Mucosa of stomach (tissue), 1 donor: ENCODE data around the gene GPR39.

Source experiments
- H3K27me3 ChIP-seq: one replicate; pipeline ENCODE4 v1.7.0; 2013; ENCODE audit warnings: mild to moderate bottlenecking, low read length; ENCODE audit not compliant: control insufficient read depth, insufficient read depth
- H3K36me3 ChIP-seq: one replicate; pipeline ENCODE4 v1.7.0; 2013; ENCODE audit warnings: low read length; ENCODE audit not compliant: control insufficient read depth, insufficient read depth
- H3K4me1 ChIP-seq: one replicate; pipeline ENCODE4 v1.7.0; 2013; ENCODE audit warnings: mild to moderate bottlenecking, low read length; ENCODE audit not compliant: control insufficient read depth, insufficient read depth
- H3K4me3 ChIP-seq: one replicate; pipeline ENCODE4 v1.7.0; 2013; ENCODE audit warnings: low read length
- H3K9ac ChIP-seq: one replicate; pipeline ENCODE4 v1.7.0; 2013; ENCODE audit warnings: mild to moderate bottlenecking, low read length, moderate library complexity
- H3K9me3 ChIP-seq: one replicate; pipeline ENCODE4 v1.7.0; 2013; ENCODE audit warnings: mild to moderate bottlenecking, low read length, moderate library complexity; ENCODE audit not compliant: control insufficient read depth
- donor health status: Pancreatic carcinoma.

GPR39 gene

DNA sequence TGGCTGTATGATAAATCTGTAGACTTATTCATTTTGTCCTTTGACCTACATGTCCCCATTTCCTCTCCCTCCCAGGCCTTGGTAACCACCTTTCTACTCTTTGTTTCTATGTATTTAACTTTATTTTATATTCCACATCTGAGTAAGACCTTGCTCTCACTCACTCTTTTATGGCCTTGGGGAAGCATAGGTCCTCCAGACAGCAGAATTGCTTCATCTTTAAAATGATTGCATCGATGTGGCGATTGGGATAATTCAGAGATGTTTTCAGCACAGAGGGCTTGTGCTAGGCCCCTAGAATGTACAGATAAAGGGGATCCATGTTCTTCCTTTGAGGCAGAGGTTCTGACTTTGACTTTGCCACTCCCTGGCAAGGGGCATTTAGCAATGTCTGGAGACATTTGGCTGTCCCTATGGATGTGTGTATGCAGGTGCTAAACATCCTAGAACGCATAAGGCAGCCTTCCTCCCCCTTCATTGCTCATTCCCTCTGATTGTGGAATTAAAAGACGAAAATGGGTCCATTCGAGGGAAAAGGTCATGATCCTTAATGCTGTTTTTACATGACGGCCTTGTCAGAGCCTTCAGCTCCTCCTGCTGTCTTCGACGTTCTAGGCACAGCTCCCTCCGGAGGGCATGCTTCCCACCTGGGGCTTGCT, 1.2 kb upstream of the GPR39 start:
- no peaks in the 10 kb centered on the region for H3K27me3 ChIP-seq
- H3K4me1 ChIP-seq, result peaks cover 34% of the 10 kb centered on the region
- no peaks in the 10 kb centered on the region for H3K36me3 ChIP-seq
- H3K9ac ChIP-seq, result peak overlapping the region; percentile 58
- no peaks in the 10 kb centered on the region for H3K9me3 ChIP-seq
- peak overlapping the region; percentile 10 for H3K4me3 ChIP-seq

DNA sequence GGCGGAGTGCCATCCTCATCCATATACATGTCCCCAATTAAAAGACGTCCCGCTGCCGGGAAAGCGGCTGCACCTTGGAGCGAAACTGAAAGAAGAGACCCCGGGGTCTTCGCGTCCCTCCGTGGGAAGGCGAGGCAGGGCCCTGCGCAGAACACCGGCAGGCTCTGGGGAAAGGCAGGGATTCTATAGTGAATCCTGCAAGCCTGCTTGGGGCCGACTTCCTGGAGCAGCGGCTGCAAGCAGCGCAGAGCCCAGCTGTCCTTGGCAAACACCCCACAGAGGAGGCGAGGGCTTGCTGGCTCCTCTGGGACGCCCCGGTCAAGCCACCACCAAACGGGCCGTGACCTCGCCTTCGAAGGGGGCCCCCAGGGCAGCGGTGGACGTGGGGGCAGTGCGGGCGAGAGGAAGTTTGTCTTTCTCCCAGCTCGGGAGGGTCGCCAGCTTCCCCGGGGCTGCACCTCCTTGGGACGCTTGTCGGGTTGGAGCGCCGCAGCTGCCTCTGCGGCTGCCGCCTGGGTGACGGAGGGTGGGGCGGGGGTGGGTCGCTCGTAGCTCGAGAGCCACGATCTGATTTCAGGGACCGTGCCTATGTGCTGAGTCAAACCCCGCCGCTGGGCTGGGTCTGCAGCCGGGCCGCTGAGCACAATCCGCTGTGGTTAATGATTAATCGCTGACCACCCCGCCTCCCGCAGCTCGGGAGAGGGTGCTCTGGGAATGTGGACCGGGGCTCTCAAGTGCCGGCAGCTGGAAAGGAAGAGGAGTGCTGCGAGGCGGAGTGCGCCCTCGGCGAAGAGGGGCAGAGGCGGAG, 486 bp upstream of the GPR39 start:
- Histone ChIP-seq H3K9ac (peak overlapping the region; percentile 58), H3K27me3 (no peaks in the 10 kb centered on the region), H3K9me3 (no peaks in the 10 kb centered on the region), H3K36me3 (no peaks in the 10 kb centered on the region), H3K4me3 (peak overlapping the region; percentile 33), H3K4me1 (peaks cover 37% of the 10 kb centered on the region)

DNA sequence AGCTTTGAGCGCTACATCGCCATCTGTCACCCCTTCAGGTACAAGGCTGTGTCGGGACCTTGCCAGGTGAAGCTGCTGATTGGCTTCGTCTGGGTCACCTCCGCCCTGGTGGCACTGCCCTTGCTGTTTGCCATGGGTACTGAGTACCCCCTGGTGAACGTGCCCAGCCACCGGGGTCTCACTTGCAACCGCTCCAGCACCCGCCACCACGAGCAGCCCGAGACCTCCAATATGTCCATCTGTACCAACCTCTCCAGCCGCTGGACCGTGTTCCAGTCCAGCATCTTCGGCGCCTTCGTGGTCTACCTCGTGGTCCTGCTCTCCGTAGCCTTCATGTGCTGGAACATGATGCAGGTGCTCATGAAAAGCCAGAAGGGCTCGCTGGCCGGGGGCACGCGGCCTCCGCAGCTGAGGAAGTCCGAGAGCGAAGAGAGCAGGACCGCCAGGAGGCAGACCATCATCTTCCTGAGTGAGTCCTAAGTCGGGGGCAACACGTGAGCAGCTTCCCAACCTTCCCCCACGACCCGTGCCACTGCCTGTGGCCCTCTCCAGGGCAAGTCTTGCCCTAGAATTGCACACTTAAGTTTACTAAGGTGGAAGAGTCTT, 928 bp downstream of the GPR39 start:
- no peaks in the 10 kb centered on the region for H3K36me3 ChIP-seq
- no peaks in the 10 kb centered on the region for H3K27me3 ChIP-seq
- peak overlapping the region; percentile 9 for H3K9ac ChIP-seq
- H3K4me3 ChIP-seq, result peak overlapping the region; percentile 33
- no peaks in the 10 kb centered on the region for H3K9me3 ChIP-seq
- peaks cover 41% of the 10 kb centered on the region for H3K4me1 ChIP-seq

DNA sequence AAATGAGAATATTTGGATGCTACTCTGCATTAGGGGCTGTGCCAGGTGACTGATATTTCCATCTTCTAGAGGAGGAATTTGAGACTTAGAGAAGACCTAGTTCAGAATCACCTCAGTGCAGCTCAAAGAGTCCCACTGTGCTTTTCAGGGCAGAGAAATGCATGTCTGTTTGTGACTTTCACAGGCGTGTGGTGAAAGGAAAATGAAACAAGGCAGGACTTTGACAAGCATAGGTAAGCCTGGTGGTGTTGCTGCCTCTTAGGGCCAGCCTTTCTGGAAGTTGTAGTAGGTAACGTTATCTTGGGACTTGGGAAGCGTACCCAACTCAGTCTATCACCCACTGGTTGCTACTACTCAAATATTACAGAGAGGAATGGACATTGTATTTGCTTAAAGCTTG, 2.6 kb downstream of the GPR39 start:
- Histone ChIP-seq H3K27me3 (no peaks in the 10 kb centered on the region), H3K4me3 (no peak overlapping the region), H3K9ac (no peak overlapping the region), H3K4me1 (peaks cover 36% of the 10 kb centered on the region), H3K9me3 (no peaks in the 10 kb centered on the region), H3K36me3 (no peaks in the 10 kb centered on the region)

DNA sequence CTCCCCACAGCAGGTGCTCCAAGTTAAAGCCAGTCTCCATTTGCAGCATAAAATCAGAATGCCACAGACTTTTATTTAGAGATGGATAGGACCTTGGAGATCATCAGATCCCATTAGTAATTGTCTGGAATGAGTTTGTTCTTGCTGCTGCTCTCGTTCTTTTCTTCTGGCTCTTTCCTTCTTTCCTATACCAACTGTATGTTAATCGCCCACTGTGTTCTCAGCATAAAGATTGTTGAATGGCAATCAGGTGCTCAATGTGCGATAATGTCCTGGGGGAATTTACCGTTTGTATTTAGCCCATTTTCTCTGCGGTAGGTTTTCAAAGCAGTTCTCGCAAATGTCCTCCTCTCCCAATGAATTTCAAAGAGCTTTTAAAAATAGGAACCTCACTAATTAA, 3.3 kb downstream of the GPR39 start:
- H3K9ac ChIP-seq, result no peak overlapping the region
- peaks cover 36% of the 10 kb centered on the region for H3K4me1 ChIP-seq
- H3K36me3 ChIP-seq, result no peaks in the 10 kb centered on the region
- no peaks in the 10 kb centered on the region for H3K27me3 ChIP-seq
- H3K9me3 ChIP-seq, result no peaks in the 10 kb centered on the region
- no peak overlapping the region for H3K4me3 ChIP-seq

DNA sequence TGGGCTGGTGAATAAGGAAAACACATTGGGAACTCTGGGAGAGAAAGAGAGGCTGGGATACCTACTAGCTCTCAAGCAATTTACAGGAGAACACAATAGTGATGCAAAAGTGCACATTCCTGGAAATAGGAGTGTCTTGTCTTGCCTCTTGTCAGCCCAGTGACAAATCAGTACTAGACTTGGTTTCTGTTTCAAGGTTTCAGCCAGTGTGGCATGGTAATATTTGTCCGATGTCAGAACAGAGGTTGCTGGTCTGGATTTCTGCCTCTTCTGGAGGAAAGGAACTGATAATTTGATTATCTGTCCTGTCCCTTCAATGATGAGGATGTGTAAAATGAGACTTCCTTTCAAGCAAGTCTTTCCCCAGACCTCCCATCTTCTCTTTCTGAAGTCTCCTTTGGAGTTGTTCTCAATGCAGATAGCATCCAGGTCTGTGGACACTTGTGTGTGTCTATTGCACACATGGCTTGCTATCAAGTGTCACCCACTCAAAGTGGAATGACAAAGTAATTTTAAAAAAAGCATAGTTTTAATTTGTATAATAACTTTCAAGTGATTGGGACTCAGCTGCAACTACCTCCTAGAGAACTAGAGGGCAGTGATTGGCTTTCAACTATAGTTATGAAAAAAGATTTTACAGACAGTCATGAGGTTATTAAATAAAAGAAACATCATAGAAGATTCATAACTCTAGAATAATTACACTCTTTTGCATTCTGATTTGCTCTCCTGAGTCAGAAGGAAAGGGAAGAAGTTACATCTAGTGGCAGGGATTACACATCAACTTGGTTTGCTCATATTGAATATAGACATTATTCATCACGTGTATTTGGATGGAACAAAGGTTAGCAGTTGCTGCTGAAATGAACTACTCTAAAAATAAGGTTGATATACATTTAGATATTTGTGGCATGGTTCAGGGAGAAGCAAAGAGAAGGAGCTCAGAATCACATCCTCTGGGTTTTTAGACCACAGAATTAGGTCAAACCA, 4.5 kb downstream of the GPR39 start:
- no peaks in the 10 kb centered on the region for H3K36me3 ChIP-seq
- H3K9ac ChIP-seq, result no peak overlapping the region
- H3K4me3 ChIP-seq, result no peak overlapping the region
- peaks cover 28% of the 10 kb centered on the region for H3K4me1 ChIP-seq
- H3K27me3 ChIP-seq, result no peaks in the 10 kb centered on the region
- no peaks in the 10 kb centered on the region for H3K9me3 ChIP-seq

DNA sequence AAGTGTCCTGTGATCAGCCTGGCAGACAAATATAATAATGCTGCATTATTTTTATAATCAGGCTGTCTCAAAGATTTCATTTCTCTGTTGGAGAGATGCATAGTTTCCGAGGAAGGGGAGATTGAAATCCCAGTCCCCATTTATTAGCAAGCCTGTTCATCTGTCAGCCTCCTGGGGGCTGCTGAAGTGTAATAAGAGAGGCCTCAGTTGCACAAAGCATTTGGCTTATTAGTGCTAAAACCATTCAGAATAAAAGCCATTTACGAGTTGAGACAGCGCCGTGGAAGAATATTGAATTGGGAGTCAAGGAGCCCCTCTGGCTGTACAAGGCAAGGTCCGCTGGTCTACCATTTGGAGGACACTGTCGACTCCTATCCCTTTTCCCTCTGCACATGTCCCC, 6.1 kb downstream of the GPR39 start:
- Histone ChIP-seq H3K36me3 (no peaks in the 10 kb centered on the region), H3K4me3 (no peak overlapping the region), H3K9me3 (no peaks in the 10 kb centered on the region), H3K4me1 (peaks cover 21% of the 10 kb centered on the region), H3K9ac (no peak overlapping the region), H3K27me3 (no peaks in the 10 kb centered on the region)

DNA sequence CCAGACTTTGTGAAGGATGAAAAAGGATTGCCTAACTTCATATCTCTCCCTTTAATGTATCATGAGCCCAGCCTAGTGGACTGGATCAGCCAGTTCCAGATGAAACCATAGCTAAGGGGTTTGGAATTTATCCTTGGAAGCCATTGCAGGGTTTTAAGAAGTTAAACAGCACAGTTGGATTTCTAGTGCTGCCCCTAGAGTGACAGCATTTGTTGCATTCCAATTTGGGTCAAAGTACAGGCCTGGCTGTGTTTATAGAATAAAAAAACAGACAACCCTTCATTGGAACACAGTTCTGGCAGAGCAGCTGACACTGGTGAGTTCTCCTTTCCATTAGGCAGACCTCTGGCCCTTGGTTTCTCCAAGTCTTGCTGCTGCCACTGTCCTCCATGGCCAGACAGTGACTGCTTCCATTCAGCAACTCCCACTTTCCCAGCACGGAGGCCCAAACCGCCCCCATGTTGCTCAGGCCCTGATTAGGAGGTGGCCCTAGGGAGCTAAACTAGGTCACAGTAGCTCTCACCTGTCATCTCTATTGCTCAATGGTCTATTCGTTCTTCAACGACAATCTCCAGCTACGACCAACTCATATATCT, 8.0 kb downstream of the GPR39 start:
- Histone ChIP-seq H3K4me1 (peaks cover 18% of the 10 kb centered on the region), H3K27me3 (no peaks in the 10 kb centered on the region), H3K36me3 (no peaks in the 10 kb centered on the region), H3K9ac (no peak overlapping the region), H3K4me3 (no peak overlapping the region), H3K9me3 (no peaks in the 10 kb centered on the region)

DNA sequence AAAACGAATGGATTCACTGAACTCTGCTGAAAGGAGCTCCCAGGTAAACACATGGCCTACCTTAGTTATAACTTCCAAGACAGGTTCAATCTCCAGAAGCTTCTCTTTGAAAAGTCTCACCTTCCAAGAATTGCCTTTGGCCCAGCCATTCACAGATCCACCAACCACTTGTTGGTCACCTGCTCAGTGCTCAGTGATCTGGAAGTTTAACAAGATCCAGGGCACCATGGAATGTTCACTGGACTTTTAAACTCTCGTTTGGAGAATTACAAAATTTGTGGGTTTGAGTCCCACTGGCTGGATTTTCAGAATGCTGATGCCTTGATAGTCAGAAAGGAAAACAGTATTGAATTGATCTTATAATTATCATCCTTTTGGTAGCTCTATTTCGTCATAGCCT, 9.4 kb downstream of the GPR39 start:
- Histone ChIP-seq H3K4me1 (peaks cover 24% of the 10 kb centered on the region), H3K4me3 (no peak overlapping the region), H3K36me3 (no peaks in the 10 kb centered on the region), H3K27me3 (no peaks in the 10 kb centered on the region), H3K9ac (no peak overlapping the region), H3K9me3 (no peaks in the 10 kb centered on the region)

DNA sequence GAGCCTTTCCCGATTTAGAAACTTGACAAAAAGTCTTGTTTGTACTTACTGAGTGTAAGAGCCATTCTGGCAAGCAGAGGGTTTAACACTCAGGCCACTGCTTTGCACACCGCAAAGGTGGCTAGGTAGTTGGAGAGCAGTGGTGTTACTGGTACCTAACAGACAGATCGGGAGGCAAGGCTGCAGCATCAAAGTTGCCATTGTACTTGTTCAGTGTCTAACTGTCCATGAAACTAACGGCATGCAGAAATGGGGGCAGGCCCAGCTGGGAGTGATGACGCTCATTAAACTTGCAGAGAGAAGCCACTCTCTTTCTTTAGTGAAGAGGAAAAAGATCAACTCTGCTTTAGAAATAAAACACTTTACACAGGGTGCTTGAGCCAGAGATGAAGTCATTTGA, 10.1 kb downstream of the GPR39 start:
- H3K9ac ChIP-seq, result no peak overlapping the region
- H3K27me3 ChIP-seq, result no peaks in the 10 kb centered on the region
- H3K4me1 ChIP-seq, result peaks cover 19% of the 10 kb centered on the region
- H3K4me3 ChIP-seq, result no peak overlapping the region
- no peaks in the 10 kb centered on the region for H3K36me3 ChIP-seq
- no peaks in the 10 kb centered on the region for H3K9me3 ChIP-seq

DNA sequence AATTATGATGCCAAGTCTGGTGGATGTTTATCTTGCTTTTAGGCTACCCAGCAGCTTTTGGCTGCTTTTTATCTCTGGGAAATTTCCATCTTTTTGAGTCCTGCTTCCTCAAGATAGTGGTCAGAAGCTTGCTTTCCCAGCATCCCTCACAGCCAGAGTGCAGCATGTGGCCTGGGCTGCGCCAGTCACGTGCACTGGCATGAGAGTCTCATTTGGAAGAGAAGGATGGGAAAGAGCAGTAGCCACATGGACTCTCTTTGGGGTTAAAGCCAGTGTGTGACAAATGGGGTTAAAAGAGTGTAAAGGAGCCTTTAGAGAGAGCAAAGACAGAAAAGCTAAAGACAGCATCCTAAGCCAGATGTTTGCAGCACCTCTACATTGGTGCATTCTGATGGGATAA, 12.7 kb downstream of the GPR39 start:
- no peaks in the 10 kb centered on the region for H3K27me3 ChIP-seq

More for the DNA sequence above, 12.7 kb downstream of the GPR39 start:
- no peak overlapping the region for H3K9ac ChIP-seq
- H3K36me3 ChIP-seq, result no peaks in the 10 kb centered on the region
- H3K4me3 ChIP-seq, result no peak overlapping the region
- peaks cover 16% of the 10 kb centered on the region for H3K4me1 ChIP-seq
- no peaks in the 10 kb centered on the region for H3K9me3 ChIP-seq
